GM12892 (cell line): ENCODE measurements around the gene RGS9BP.

Experiments
- DNase-seq: peaks from one replicate; pipeline ENCODE4 v3.0.0; 2011; ENCODE audit not compliant: insufficient read length
- FAIRE-seq: peaks from 2 replicates; lab custom pipeline; 2011; peaks lifted over from hg19 to GRCh38; lab: Jason Lieb, UNC
- POLR2A ChIP-seq: IDR thresholded peaks from 2 replicates; pipeline ENCODE4 v1.6.1; 2011; ENCODE audit warnings: low read depth, low read length, control low read depth
- POLR2AphosphoS5 ChIP-seq: IDR thresholded peaks from 2 replicates; pipeline ENCODE4 v1.6.1; 2011; ENCODE audit warnings: low read depth, low read length, control low read depth
- TAF1 ChIP-seq: IDR thresholded peaks from 2 replicates; pipeline ENCODE4 v1.6.1; 2011; ENCODE audit warnings: low read depth, mild to moderate bottlenecking, control low read depth, low read length, borderline replicate concordance

The RGS9BP gene

GRCh38 chr19:32674931-32675719 lies 523 bp upstream of the RGS9BP start, which contains the start of gene ANKRD27:
Gene ANKRD27 (minus strand): TSS chr19:32675180. CDS start chr19:32659015, 16,165 bp downstream.
- peak; percentile 94 for FAIRE-seq
- peak; percentile 93 for DNase-seq
- TF ChIP-seq POLR2A (peak; percentile 67; the same call in 1 of the 2 replicates), POLR2AphosphoS5 (peak; percentile 24; the same call in 1 of the 2 replicates), TAF1 (0 out of 2 replicates have a peak, but pooled peaks have one; percentile 29)

GRCh38 chr19:32676186-32676894 lies 692 bp downstream of the RGS9BP start:
- DNase-seq (no peak), FAIRE-seq (no peak)
- no peak for TF ChIP-seq POLR2AphosphoS5
- no peak for TF ChIP-seq POLR2A
- TF ChIP-seq TAF1, result no peak

- FAIRE-seq (no peak), DNase-seq (no peak)
- no peak for TF ChIP-seq TAF1
- TF ChIP-seq POLR2AphosphoS5, result no peak
- no peak for TF ChIP-seq POLR2A
Measured at GRCh38 chr19:32676895-32677359, 1.3 kb downstream of the RGS9BP start.

- DNase-seq (no peak), FAIRE-seq (no peak)
- TF ChIP-seq POLR2AphosphoS5, result no peak
- no peak for TF ChIP-seq POLR2A
- no peak for TF ChIP-seq TAF1
Measured at GRCh38 chr19:32677657-32678056, 2.0 kb downstream of the RGS9BP start.

GRCh38 chr19:32680986-32681385 lies 5.3 kb downstream of the RGS9BP start:
- TF ChIP-seq POLR2A (no peak), POLR2AphosphoS5 (no peak), TAF1 (no peak)
- no peak for FAIRE-seq
- DNase-seq, result no peak

- DNase-seq, result no peak
- TF ChIP-seq POLR2AphosphoS5, result no peak
- no peak for TF ChIP-seq TAF1
- no peak for TF ChIP-seq POLR2A
- no peak for FAIRE-seq
Measured at GRCh38 chr19:32682317-32682716, 6.7 kb downstream of the RGS9BP start.

GRCh38 chr19:32686847-32687475 lies 11.3 kb downstream of the RGS9BP start:
- DNase-seq, result no peak
- TF ChIP-seq TAF1 (no peak), POLR2A (no peak), POLR2AphosphoS5 (no peak)
- FAIRE-seq, result no peak

- TF ChIP-seq POLR2A (no peak), TAF1 (no peak), POLR2AphosphoS5 (no peak)
- no peak for FAIRE-seq
- no peak for DNase-seq
Measured at GRCh38 chr19:32687681-32688080, 12.0 kb downstream of the RGS9BP start.

- DNase-seq (no peak), FAIRE-seq (no peak)
- TF ChIP-seq TAF1 (no peak), POLR2A (no peak), POLR2AphosphoS5 (no peak)
Measured at GRCh38 chr19:32688311-32688710, 12.7 kb downstream of the RGS9BP start.

- DNase-seq (peak; percentile 80), FAIRE-seq (peak; percentile 70)
- TF ChIP-seq POLR2A (peak; percentile 76), TAF1 (peak; percentile 60; the same call in 1 of the 2 replicates), POLR2AphosphoS5 (peak; percentile 81)
Measured at GRCh38 chr19:32691291-32691951, 15.8 kb downstream of the RGS9BP start, which contains the start of gene NUDT19. Gene NUDT19 (plus strand): TSS chr19:32691821. CDS start chr19:32691961, 140 bp downstream.
